KOPT-K1 (cell line): Measurements from ENCODE around the gene CPT2.

Source experiments
- H3K27ac ChIP-seq: fragments of 200-600 bp; sonication (generic); 2 replicates; pipeline ENCODE4 v1.5.1; 2016; ENCODE audit warnings: antibody characterized with exemption, mild to moderate bottlenecking, low read depth, low read length; ENCODE audit not compliant: poor library complexity, severe bottlenecking
- H3K36me3 ChIP-seq: fragments of 200-600 bp; sonication (generic); 2 replicates; pipeline ENCODE4 v1.5.1; 2017; ENCODE audit warnings: antibody characterized with exemption, mild to moderate bottlenecking, low read length, moderate library complexity; ENCODE audit not compliant: insufficient read depth
- H3K9me3 ChIP-seq: fragments of 200-600 bp; sonication (generic); 2 replicates; pipeline ENCODE4 v1.5.1; 2017; ENCODE audit warnings: antibody characterized with exemption, low read length, mild to moderate bottlenecking; ENCODE audit not compliant: insufficient read depth, poor library complexity, severe bottlenecking

CPT2 gene

DNA sequence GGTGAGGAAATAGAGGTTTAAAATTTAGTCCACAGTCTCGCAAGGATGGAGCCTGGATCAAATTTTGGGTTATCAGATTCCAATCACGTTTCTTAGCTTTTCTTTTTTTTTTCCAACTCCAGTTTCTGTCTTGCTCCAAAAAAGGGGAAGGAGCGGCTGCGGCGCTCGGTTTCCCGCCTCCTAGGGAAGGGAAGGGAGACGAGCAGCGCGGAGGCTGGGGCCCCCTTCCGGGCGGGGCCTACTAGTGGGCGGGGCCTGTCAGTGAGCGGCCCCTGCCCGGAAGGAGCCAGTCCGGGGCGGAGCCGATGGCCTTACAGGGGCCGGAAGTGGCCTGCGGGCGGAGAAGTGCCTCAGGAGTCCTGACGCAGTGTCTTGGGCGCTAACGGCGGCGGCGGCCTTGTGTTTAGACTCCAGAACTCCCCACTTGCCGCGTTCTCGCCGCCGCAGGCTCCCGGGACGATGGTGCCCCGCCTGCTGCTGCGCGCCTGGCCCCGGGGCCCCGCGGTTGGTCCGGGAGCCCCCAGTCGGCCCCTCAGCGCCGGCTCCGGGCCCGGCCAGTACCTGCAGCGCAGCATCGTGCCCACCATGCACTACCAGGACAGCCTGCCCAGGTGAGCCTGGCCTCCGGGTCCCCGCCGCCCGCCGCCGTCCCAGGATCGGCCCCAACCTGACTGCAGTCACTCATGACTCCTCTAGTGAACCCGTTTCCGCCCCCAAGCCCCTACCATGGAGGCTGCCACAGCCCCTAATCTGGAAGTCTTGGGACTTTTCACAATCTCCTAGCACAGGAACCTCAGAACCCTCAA lies at the start of gene CPT2:
Gene CPT2, plus strand, starts transcription at position 340 of the 806 bp plus-strand sequence. Its CDS starts 120 bp downstream, at position 460.
- Histone ChIP-seq H3K36me3 (peaks cover 18% of the 10 kb centered on the region; the same call in 1 of the 2 replicates), H3K27ac (peak within 1 kb of the TSS; percentile 97), H3K9me3 (no peaks in the 10 kb centered on the region)

DNA sequence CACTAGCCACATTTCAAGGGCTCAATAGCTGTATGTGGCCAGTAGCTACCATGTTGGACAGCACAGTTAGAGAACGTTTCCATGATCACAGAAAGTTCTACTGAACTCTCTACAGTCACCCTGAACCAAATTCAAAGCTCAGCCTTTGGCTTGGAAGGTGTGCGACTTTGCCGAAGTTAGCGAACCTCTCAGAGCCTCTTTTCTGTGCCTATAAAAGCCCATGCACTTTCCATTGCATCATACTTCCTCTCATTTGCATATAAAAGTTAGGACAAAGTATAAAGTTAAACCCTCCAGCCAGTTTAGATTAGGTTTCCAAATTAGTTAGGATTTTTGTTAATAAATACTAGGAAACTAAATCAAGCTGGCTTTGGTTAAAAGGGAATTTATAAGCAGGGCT lies 49.5 kb upstream of the CPT2 start:
- H3K9me3 ChIP-seq, result no peaks in the 10 kb centered on the region
- no peak overlapping the region for H3K27ac ChIP-seq
- no peaks in the 10 kb centered on the region for H3K36me3 ChIP-seq

DNA sequence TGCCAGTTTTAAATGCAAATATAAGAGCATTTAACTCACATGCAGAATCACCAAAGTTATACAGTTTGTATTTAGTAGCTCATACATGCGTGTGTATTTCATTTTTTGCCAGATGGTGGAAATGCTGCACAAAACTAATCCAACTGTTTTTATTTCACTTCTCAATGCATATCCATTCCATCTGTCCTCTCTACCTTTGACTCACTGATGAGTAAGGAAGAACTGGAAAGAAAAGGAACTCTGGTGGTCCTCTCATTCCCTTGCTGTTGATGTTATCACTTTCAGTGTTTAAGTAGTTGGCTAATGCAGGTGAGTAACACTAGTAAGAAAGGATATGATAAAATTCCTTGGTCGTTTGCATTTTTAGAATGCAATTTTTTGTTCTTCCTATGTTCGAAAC lies 48.5 kb upstream of the CPT2 start:
- H3K27ac ChIP-seq, result no peak overlapping the region
- H3K36me3 ChIP-seq, result no peaks in the 10 kb centered on the region
- no peaks in the 10 kb centered on the region for H3K9me3 ChIP-seq

- H3K27ac ChIP-seq, result no peak overlapping the region
- no peaks in the 10 kb centered on the region for H3K9me3 ChIP-seq
Measured at GRCh38 chr1:53153752-53154151, 42.9 kb upstream of the CPT2 start.

GRCh38 chr1:53154859-53155438 lies 41.7 kb upstream of the CPT2 start:
- Histone ChIP-seq H3K27ac (no peak overlapping the region), H3K9me3 (no peaks in the 10 kb centered on the region), H3K36me3 (no peaks in the 10 kb centered on the region)

More at GRCh38 chr1:53153752-53154151, 42.9 kb upstream of the CPT2 start:
- H3K36me3 ChIP-seq, result no peaks in the 10 kb centered on the region

- Histone ChIP-seq H3K9me3 (no peaks in the 10 kb centered on the region), H3K36me3 (no peaks in the 10 kb centered on the region), H3K27ac (no peak overlapping the region)
Measured at GRCh38 chr1:53155534-53155933, 41.1 kb upstream of the CPT2 start.

DNA sequence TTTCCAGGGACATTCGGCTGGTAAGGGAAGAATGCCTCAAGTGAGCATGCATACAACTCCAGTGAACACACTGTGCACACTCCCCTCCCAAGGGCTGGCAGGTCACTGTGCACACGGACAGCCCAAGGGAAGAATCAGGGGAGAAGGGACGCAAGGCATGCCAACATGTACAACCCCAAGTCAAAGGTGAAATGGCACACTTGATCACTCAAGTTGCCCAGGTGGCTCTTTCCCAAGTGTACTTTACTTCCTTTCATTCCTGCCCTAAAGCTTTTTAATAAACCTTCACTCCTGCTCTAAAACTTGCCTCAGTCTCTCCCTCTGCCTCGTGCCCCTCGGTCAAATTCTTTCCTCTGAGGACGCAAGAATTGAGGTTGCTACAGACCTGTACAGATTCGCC lies 40.7 kb upstream of the CPT2 start:
- no peaks in the 10 kb centered on the region for H3K36me3 ChIP-seq
- no peaks in the 10 kb centered on the region for H3K9me3 ChIP-seq
- H3K27ac ChIP-seq, result no peak overlapping the region

DNA sequence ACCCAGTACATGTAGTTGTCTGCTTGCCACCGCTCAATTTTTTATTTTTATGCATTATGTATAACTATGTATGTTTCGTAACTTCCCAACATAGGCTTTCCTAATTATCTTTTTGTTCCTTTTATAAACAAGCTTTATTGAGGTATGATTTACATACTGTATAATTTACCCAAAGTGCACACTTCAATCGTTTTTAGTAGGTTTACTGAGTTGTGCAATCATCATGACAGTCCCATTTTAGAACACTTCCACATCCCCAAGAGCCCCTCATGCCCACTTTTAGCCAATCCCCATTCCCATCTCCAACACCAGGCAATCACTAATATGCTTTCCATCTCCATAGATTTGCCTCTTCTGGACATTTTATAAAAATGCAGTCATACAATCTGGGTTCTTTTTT lies 39.8 kb upstream of the CPT2 start:
- H3K27ac ChIP-seq, result no peak overlapping the region
- no peaks in the 10 kb centered on the region for H3K36me3 ChIP-seq
- H3K9me3 ChIP-seq, result no peaks in the 10 kb centered on the region

- H3K27ac ChIP-seq, result no peak overlapping the region
- no peaks in the 10 kb centered on the region for H3K36me3 ChIP-seq
- no peaks in the 10 kb centered on the region for H3K9me3 ChIP-seq
Measured at GRCh38 chr1:53158900-53159299, 37.7 kb upstream of the CPT2 start.

DNA sequence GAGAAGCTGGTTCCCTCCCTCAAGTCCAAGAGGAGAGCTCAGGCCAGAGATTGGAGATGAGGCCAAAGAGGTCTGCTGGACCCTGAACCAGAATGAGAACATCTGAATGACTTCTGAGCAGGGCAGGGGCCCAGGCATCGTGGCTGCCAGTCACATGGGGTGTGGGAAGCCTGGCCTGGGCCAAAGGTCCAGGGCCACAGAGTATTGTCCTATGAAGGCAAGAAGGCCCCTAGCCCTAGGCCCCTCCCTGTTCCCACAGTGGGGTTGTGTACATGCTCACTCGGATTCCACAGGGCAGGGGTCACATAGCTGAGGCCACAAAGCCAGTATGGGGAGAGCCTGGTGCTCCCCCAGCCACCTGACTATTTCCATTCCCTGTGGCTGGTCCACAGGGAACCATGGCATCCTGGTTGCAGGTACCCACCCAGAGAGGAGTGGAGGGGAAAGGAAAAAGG lies 35.7 kb upstream of the CPT2 start:
- H3K27ac ChIP-seq, result no peak overlapping the region

GRCh38 chr1:53162621-53163020 lies 34.0 kb upstream of the CPT2 start:
- Histone ChIP-seq H3K9me3 (no peaks in the 10 kb centered on the region), H3K27ac (no peak overlapping the region), H3K36me3 (no peaks in the 10 kb centered on the region)

More for the DNA sequence above, 35.7 kb upstream of the CPT2 start:
- Histone ChIP-seq H3K9me3 (no peaks in the 10 kb centered on the region), H3K36me3 (no peaks in the 10 kb centered on the region)

DNA sequence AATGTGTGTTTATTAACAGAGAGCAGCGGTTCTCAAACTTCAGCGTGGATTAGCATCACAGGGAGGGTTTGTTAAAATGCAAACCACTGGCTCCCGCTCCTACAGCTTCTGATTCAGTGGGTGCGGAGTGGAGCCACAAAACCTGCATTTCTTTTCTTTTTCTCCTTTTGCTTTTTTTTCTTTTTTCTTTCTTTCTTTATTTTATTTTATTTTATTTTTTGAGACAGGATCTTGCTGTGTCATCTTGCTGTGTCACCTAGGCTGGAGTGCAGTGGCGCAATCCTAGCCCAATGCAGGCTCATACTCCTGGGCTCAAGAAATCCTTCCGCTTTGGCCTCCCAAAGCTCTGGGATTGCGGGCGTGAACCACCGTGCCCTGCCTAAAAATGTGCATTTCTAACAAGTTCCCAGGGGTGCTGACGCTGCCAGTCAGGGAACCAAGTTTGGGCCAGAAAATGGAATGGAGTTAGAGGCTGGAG lies 33.3 kb upstream of the CPT2 start:
- no peaks in the 10 kb centered on the region for H3K36me3 ChIP-seq
- H3K27ac ChIP-seq, result no peak overlapping the region
- no peaks in the 10 kb centered on the region for H3K9me3 ChIP-seq

- H3K9me3 ChIP-seq, result no peaks in the 10 kb centered on the region
- H3K36me3 ChIP-seq, result no peaks in the 10 kb centered on the region
- H3K27ac ChIP-seq, result no peak overlapping the region
Measured at GRCh38 chr1:53165408-53165961, 31.1 kb upstream of the CPT2 start.

DNA sequence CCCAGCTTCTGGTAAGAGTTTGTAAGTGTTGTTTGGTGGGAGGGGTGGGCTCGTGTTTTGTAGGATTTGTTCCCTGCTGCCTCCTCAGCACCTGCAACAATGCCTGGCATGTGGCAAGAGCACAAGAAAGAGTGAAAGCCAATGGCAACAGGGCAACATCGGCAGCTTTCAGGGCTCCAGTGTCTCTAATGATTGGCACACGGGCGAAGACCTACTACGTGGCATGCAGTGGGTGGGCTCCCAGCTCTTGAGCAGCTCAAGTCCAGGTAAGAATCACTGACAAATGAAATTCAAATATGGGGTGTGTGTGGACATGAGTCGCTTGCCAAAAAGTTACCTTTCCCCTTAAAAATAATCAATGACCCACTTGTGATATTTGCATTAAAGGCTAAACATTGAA lies 30.3 kb upstream of the CPT2 start:
- H3K9me3 ChIP-seq, result no peaks in the 10 kb centered on the region
- no peak overlapping the region for H3K27ac ChIP-seq
- no peaks in the 10 kb centered on the region for H3K36me3 ChIP-seq

DNA sequence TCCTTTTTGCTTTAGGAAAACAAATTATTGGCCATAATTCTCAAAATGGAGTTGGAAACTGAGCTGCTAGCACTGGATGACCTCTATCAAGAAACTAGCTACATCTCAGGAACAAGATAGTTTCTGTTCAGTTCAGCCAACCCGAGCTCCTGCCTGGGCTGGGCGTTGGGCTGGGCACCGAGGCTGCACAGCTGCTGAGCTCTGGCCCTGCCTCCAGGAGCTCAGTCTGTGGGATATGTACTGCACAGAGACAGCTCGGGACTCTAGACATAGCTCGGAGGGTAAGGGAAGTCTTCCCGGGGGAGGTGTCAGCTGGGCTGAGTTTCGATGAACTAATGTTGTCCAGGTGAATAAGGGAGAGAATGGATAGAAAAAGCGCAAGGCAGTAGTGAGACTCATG lies 29.7 kb upstream of the CPT2 start:
- H3K9me3 ChIP-seq, result no peaks in the 10 kb centered on the region
- no peak overlapping the region for H3K27ac ChIP-seq
- no peaks in the 10 kb centered on the region for H3K36me3 ChIP-seq
